Prostate gland (tissue), 2 donors: ENCODE measurements around the gene DYNLT1. TPM values are rescaled to one million over a fixed set of nuclear protein-coding genes. Genes with fewer than 3 reads are reported as not detected.

Experiments
- DNase-seq: peaks from one replicate; pipeline ENCODE4 v3.0.0-alpha.2; 2019; ENCODE audit warnings: low spot score
- H3K27ac ChIP-seq, 2 donors: fragments of 200-600 bp; sonication (generic); 2 replicates each; pipeline ENCODE4 v1.5.1; 2017 to 2019
- H3K27me3 ChIP-seq: fragments of 200-600 bp; sonication (generic); replicated peaks from 2 replicates; pipeline ENCODE4 v1.5.1; 2019; ENCODE audit not compliant: insufficient read depth
- H3K36me3 ChIP-seq, 2 donors: fragments of 200-600 bp; sonication (generic); 1 replicate in 1 of 2; 2 replicates in 1 of 2; pipeline versions ENCODE4 v1.5.1 to v1.8.1; 2017 to 2019
- H3K4me1 ChIP-seq: fragments of 200-600 bp; sonication (generic); replicated peaks from 2 replicates; pipeline ENCODE4 v1.5.1; 2019
- H3K4me3 ChIP-seq, 2 donors: fragments of 200-600 bp; sonication (generic); 2 replicates each; pipeline ENCODE4 v1.5.1; 2017 to 2019
- H3K9me3 ChIP-seq: fragments of 200-600 bp; sonication (generic); 2 replicates; pipeline ENCODE4 v1.5.1; 2017
- CTCF ChIP-seq, 4 experiments: fragments of 200-600 bp in 2 of 4; fragments of 450-650 bp in 2 of 4; sonication (generic) in 2 of 4; IDR thresholded peaks; 1 replicate in 3 of 4; 2 replicates in 1 of 4; pipeline ENCODE4 v1.5.1; 2016 to 2019; ENCODE audit warnings: antibody characterized with exemption in 4 of 4, mild to moderate bottlenecking in 2 of 4, moderate library complexity in 2 of 4
- POLR2A ChIP-seq: fragments of 450-650 bp; IDR thresholded peaks from one replicate; pipeline ENCODE4 v1.6.1; 2016; ENCODE audit warnings: antibody characterized with exemption, mild to moderate bottlenecking
- POLR2AphosphoS5 ChIP-seq: sonication (generic); formaldehyde crosslinking; IDR thresholded peaks from one replicate; pipeline ENCODE4 v1.6.1; 2017; ENCODE audit warnings: antibody characterized with exemption
- WGBS: methylation state at CpG from one replicate; pipeline ENCODE4 v1.1.5; 2018; 5-methylcytosine and 5-hydroxymethylcytosine counted together
- intact Hi-C: fragments of 100-400 bp; cut with DNase I; formaldehyde crosslinking; loops from one replicate; pipeline ENCODE4 v1.14.2; 2022
- total RNA-seq, 2 donors: library from RNA; depleted of rRNA; stranded (reverse); fragments of >200 nt; gene quantifications; one replicate each; pipeline ENCODE4 v1.1.0, GENCODE V29; 2016

DYNLT1 gene
- total RNA-seq, 2 donors from 2014 or later, result 95.9 to 138 TPM

- H3K9me3 ChIP-seq, result no peaks in the 10 kb centered on the region
- H3K27ac ChIP-seq, result no peak overlapping the region
- no peaks in the 10 kb centered on the region for H3K4me1 ChIP-seq
- no peaks in the 10 kb centered on the region for H3K27me3 ChIP-seq
- H3K36me3 ChIP-seq, result no peaks in the 10 kb centered on the region
- DNase-seq, result no peak
- TF ChIP-seq CTCF (IDR thresholded peaks at IDR 0.05), result no peak
- no peak for TF ChIP-seq POLR2A
- no peak for TF ChIP-seq POLR2AphosphoS5
- intact Hi-C loops, result no loop called here
- 75% methylated on average over 17 of the region's 17 CpGs for WGBS
- no peak overlapping the region for H3K4me3 ChIP-seq
Observed at GRCh38 chr6:158628542-158628941, 16.0 kb downstream of the DYNLT1 start.

GRCh38 chr6:158627940-158628211 is 16.7 kb downstream of the DYNLT1 start:
- no peaks in the 10 kb centered on the region for H3K9me3 ChIP-seq
- H3K36me3 ChIP-seq, result no peaks in the 10 kb centered on the region
- TF ChIP-seq CTCF (IDR thresholded peaks at IDR 0.05) (no peak), POLR2AphosphoS5 (no peak), POLR2A (no peak)
- DNase-seq, result no peak
- no peaks in the 10 kb centered on the region for H3K27me3 ChIP-seq
- intact Hi-C loops, result no loop called here
- H3K4me1 ChIP-seq, result no peaks in the 10 kb centered on the region
- H3K4me3 ChIP-seq, result no peak overlapping the region
- no peak overlapping the region for H3K27ac ChIP-seq
- 77% methylated on average over 9 of the region's 9 CpGs for WGBS

GRCh38 chr6:158627168-158627939 is 17.2 kb downstream of the DYNLT1 start:
- Histone ChIP-seq H3K4me3 (no peak overlapping the region), H3K27me3 (no peaks in the 10 kb centered on the region), H3K9me3 (no peaks in the 10 kb centered on the region), H3K27ac (no peak overlapping the region), H3K4me1 (no peaks in the 10 kb centered on the region), H3K36me3 (no peaks in the 10 kb centered on the region)
- TF ChIP-seq POLR2AphosphoS5 (no peak), POLR2A (no peak), CTCF (IDR thresholded peaks at IDR 0.05) (no peak)
- 90% methylated on average over 20 of the region's 20 CpGs for WGBS
- DNase-seq, result no peak
- intact Hi-C loops, result no loop called here

GRCh38 chr6:158626360-158627167 is 18.0 kb downstream of the DYNLT1 start:
- intact Hi-C loops, result no loop called here
- WGBS, result 91% methylated on average over 6 of the region's 6 CpGs
- no peaks in the 10 kb centered on the region for H3K9me3 ChIP-seq
- TF ChIP-seq CTCF (IDR thresholded peaks at IDR 0.05) (no peak), POLR2AphosphoS5 (no peak), POLR2A (no peak)
- H3K27me3 ChIP-seq, result no peaks in the 10 kb centered on the region
- H3K36me3 ChIP-seq, result no peaks in the 10 kb centered on the region
- H3K27ac ChIP-seq, result no peak overlapping the region
- no peak for DNase-seq
- H3K4me3 ChIP-seq, result no peak overlapping the region
- H3K4me1 ChIP-seq, result no peaks in the 10 kb centered on the region
